Lower lobe of right lung (tissue), 2 donors: ENCODE data around the gene KIF1C. TPM values are rescaled to one million over a fixed set of nuclear protein-coding genes. Genes with fewer than 3 reads are reported as not detected.
"Not testable (repeated sequence)": the region's sequence is repeated elsewhere in the genome, so short reads cannot be mapped to it uniquely, and the experiment has no call there.

Experiments
- ATAC-seq, 2 donors: fragments of 200-7000 bp; cut with Tn5 transposase; one replicate each; pipeline ENCODE4 v1.9.1; 2020 to 2022; ENCODE audit warnings: mild to moderate bottlenecking in 2 of 2, moderate library complexity in 2 of 2
- DNase-seq: peaks from one replicate; pipeline ENCODE4 v3.0.0-alpha.2; 2020
- H3K27ac ChIP-seq: fragments of 200-600 bp; one replicate; pipeline ENCODE4 v1.8.0; 2022
- H3K27me3 ChIP-seq: fragments of 200-600 bp; one replicate; pipeline ENCODE4 v1.8.0; 2022; ENCODE audit warnings: low read depth
- H3K36me3 ChIP-seq: fragments of 200-600 bp; one replicate; pipeline ENCODE4 v1.8.0; 2022; ENCODE audit warnings: mild to moderate bottlenecking
- H3K4me1 ChIP-seq: fragments of 200-600 bp; one replicate; pipeline ENCODE4 v1.8.0; 2022
- H3K4me3 ChIP-seq: fragments of 200-600 bp; one replicate; pipeline ENCODE4 v1.8.0; 2022; ENCODE audit warnings: mild to moderate bottlenecking
- H3K9me3 ChIP-seq: fragments of 200-600 bp; one replicate; pipeline ENCODE4 v1.8.0; 2022
- CTCF ChIP-seq: fragments of 200-600 bp; IDR thresholded peaks from one replicate; pipeline ENCODE4 v1.8.0; 2022; ENCODE audit warnings: antibody characterized with exemption, mild to moderate bottlenecking
- intact Hi-C: fragments of 100-400 bp; cut with DNase I; formaldehyde crosslinking; loops from one replicate; pipeline ENCODE4 v1.11.0; 2022
- microRNA-seq: library from miRNA; unstranded; fragments of <30 nt; microRNA quantifications from one replicate; pipeline ENCODE4 v1.2.0, GENCODE V29; 2020; ENCODE audit warnings: borderline number of aligned reads
- total RNA-seq: library from RNA; stranded (reverse); fragmentation: NEBNext Ultra II Directional; extraction: Animal tissue kit (Norgen Biotek cat#: 25700); gene quantifications from one replicate; pipeline ENCODE4 v1.2.1, GENCODE V29; 2021
- donor health status: DM: no; HTN: yes; CAD: no; lungs with severe emphysema.

KIF1C gene
- total RNA-seq, 1 donor from 2014 or later = 182 TPM

GRCh38 chr17:5069724-5070123 lies 72.0 kb downstream of the KIF1C start:
- ATAC-seq = no peak
- Histone ChIP-seq H3K4me3 (no peak overlapping the region), H3K27ac (no peak overlapping the region), H3K9me3 (no peaks in the 10 kb centered on the region), H3K4me1 (no peaks in the 10 kb centered on the region), H3K36me3 (no peaks in the 10 kb centered on the region), H3K27me3 (no peaks in the 10 kb centered on the region)
- no peak for TF ChIP-seq CTCF
- no peak for DNase-seq
- intact Hi-C loops = no loop called here

- H3K4me3 ChIP-seq, H3K36me3 ChIP-seq, H3K9me3 ChIP-seq, H3K27ac ChIP-seq, H3K27me3 ChIP-seq, intact Hi-C loops, ATAC-seq, DNase-seq: not testable (repeated sequence)
- peaks cover 16% of the 10 kb centered on the region for H3K4me1 ChIP-seq
Observed at GRCh38 chr17:5075472-5075871, 77.7 kb downstream of the KIF1C start.

- H3K27me3 ChIP-seq, H3K9me3 ChIP-seq, intact Hi-C loops, ATAC-seq, H3K36me3 ChIP-seq, DNase-seq: not testable (repeated sequence)
- peaks cover 16% of the 10 kb centered on the region for H3K4me1 ChIP-seq
- H3K27ac ChIP-seq = peak overlapping the region; percentile 88
- H3K4me3 ChIP-seq = peak overlapping the region; percentile 88
Observed at GRCh38 chr17:5077275-5077674, 79.5 kb downstream of the KIF1C start.

- peak overlapping the region; percentile 88 for H3K27ac ChIP-seq
- ATAC-seq (peak in 1 of 2 donors; percentile 46), DNase-seq (no peak)
Observed at GRCh38 chr17:5077781-5078105, 80.0 kb downstream of the KIF1C start.

More at GRCh38 chr17:5077781-5078105, 80.0 kb downstream of the KIF1C start:
- peak overlapping the region; percentile 88 for H3K4me3 ChIP-seq
- no peaks in the 10 kb centered on the region for H3K36me3 ChIP-seq
- H3K9me3 ChIP-seq = no peaks in the 10 kb centered on the region
- intact Hi-C loops = no loop called here
- no peak for TF ChIP-seq CTCF
- peaks cover 16% of the 10 kb centered on the region for H3K4me1 ChIP-seq
- H3K27me3 ChIP-seq = no peaks in the 10 kb centered on the region

Small RNA genes lying within 50 kb of the gene (microRNA-seq; reads per million reads assigned to microRNA genes)
- gene MIR6864 (not detected), gene MIR6865 (not detected)

Other genes starting within 250 kb of the KIF1C start
- not detected for gene TM4SF5, start 226.1 kb upstream of the KIF1C start, total RNA-seq
- 9.9 TPM for gene VMO1, start 211.6 kb upstream of the KIF1C start, total RNA-seq
- gene GLTPD2, start 209.0 kb upstream of the KIF1C start, total RNA-seq = not detected
- 95.5 TPM for gene PSMB6, start 201.8 kb upstream of the KIF1C start, total RNA-seq
- gene PLD2, start 190.8 kb upstream of the KIF1C start, total RNA-seq = 38.4 TPM
- gene MINK1, start 164.6 kb upstream of the KIF1C start, total RNA-seq = 155 TPM
- 2.2 TPM for gene C17orf107, start 98.4 kb upstream of the KIF1C start, total RNA-seq
- gene CHRNE, start 94.9 kb upstream of the KIF1C start, total RNA-seq = 0.71 TPM
- gene GP1BA, start 65.7 kb upstream of the KIF1C start, total RNA-seq = 0.92 TPM
- 59.9 TPM for gene SLC25A11, start 57.9 kb upstream of the KIF1C start, total RNA-seq
- 97.5 TPM for gene RNF167, start 57.7 kb upstream of the KIF1C start, total RNA-seq
- gene PFN1, start 49.4 kb upstream of the KIF1C start, total RNA-seq = 528 TPM
- 8.2 TPM for gene ENO3, start 46.8 kb upstream of the KIF1C start, total RNA-seq
- gene SPAG7, start 30.1 kb upstream of the KIF1C start, total RNA-seq = 56.3 TPM
- gene CAMTA2, start 10.3 kb upstream of the KIF1C start, total RNA-seq = 49.9 TPM
- 1.9 TPM for gene INCA1, start 428 bp upstream of the KIF1C start, total RNA-seq
- 0.86 TPM for gene SLC52A1, start 37.5 kb downstream of the KIF1C start, total RNA-seq
- 7.1 TPM for gene ZFP3, start 80.5 kb downstream of the KIF1C start, total RNA-seq
- 11.4 TPM for gene ZNF232, start 113.9 kb downstream of the KIF1C start, total RNA-seq
- 0.30 TPM for gene USP6, start 118.1 kb downstream of the KIF1C start, total RNA-seq
- 8.7 TPM for gene ZNF594, start 193.9 kb downstream of the KIF1C start, total RNA-seq
- 35.5 TPM for gene SCIMP, start 236.9 kb downstream of the KIF1C start, total RNA-seq